ENCODE data around the gene F2RL3. TPM values are rescaled to one million over a fixed set of nuclear protein-coding genes. Genes with fewer than 3 reads are reported as not detected.
A peak's percentile ranks its signal among the peaks of the same experiment; 100 is the strongest.

F2RL3 gene
- total RNA-seq, 1 donor from 2014 or later = 25.3 TPM

GRCh38 chr19:16896146-16897028, 7.6 kb downstream of the F2RL3 start:
- intact Hi-C loops (cut with DNase I) = no loop called here
- ATAC-seq = no peak
- DNase-seq = no peak

GRCh38 chr19:16897029-16897855, 8.4 kb downstream of the F2RL3 start:
- peak; percentile 87 for ATAC-seq
- Histone ChIP-seq H3K36me3 (no peaks in the 10 kb centered on the region), H3K27me3 (no peaks in the 10 kb centered on the region), H3K9me3 (no peaks in the 10 kb centered on the region), H3K27ac (peak overlapping the region; percentile 63), H3K4me3 (peak overlapping the region; percentile 57), H3K4me1 (peaks cover 6% of the 10 kb centered on the region)
- TF ChIP-seq CTCF (IDR thresholded peaks at IDR 0.05) = no peak
- DNase-seq = peak; percentile 94
- intact Hi-C loops (cut with DNase I) = no loop called here

More at GRCh38 chr19:16896146-16897028, 7.6 kb downstream of the F2RL3 start:
- Histone ChIP-seq H3K36me3 (no peaks in the 10 kb centered on the region), H3K4me1 (peaks cover 6% of the 10 kb centered on the region), H3K27ac (peak overlapping the region; percentile 66), H3K4me3 (peak overlapping the region; percentile 57), H3K27me3 (no peaks in the 10 kb centered on the region), H3K9me3 (no peaks in the 10 kb centered on the region)
- no peak for TF ChIP-seq CTCF (IDR thresholded peaks at IDR 0.05)

- peak overlapping the region; percentile 63 for H3K27ac ChIP-seq
- intact Hi-C loops (cut with DNase I) = no loop called here
- ATAC-seq (no peak), DNase-seq (no peak)
- H3K36me3 ChIP-seq = no peaks in the 10 kb centered on the region
- peak overlapping the region; percentile 57 for H3K4me3 ChIP-seq
- peaks cover 6% of the 10 kb centered on the region for H3K4me1 ChIP-seq
- TF ChIP-seq CTCF (IDR thresholded peaks at IDR 0.05) = no peak
- no peaks in the 10 kb centered on the region for H3K27me3 ChIP-seq
- H3K9me3 ChIP-seq = no peaks in the 10 kb centered on the region
These were observed 9.0 kb downstream of the F2RL3 start for GRCh38 chr19:16897856-16898161.

GRCh38 chr19:16898361-16899015, 9.7 kb downstream of the F2RL3 start:
- no peak overlapping the region for H3K27ac ChIP-seq
- DNase-seq (no peak), ATAC-seq (no peak)
- H3K4me3 ChIP-seq = no peak overlapping the region
- TF ChIP-seq CTCF (IDR thresholded peaks at IDR 0.05) = no peak
- intact Hi-C loops (cut with DNase I) = no loop called here
- H3K27me3 ChIP-seq = no peaks in the 10 kb centered on the region
- H3K36me3 ChIP-seq = no peaks in the 10 kb centered on the region
- H3K9me3 ChIP-seq = no peaks in the 10 kb centered on the region
- peaks cover 6% of the 10 kb centered on the region for H3K4me1 ChIP-seq

- DNase-seq = no peak
- no peaks in the 10 kb centered on the region for H3K36me3 ChIP-seq
- no peaks in the 10 kb centered on the region for H3K27me3 ChIP-seq
- ATAC-seq = peak; percentile 19
- no peaks in the 10 kb centered on the region for H3K9me3 ChIP-seq
- no peak overlapping the region for H3K27ac ChIP-seq
- H3K4me1 ChIP-seq = peaks cover 6% of the 10 kb centered on the region
- peak; percentile 55 for TF ChIP-seq CTCF (IDR thresholded peaks at IDR 0.05)
- intact Hi-C loops (cut with DNase I) = no loop called here
- no peak overlapping the region for H3K4me3 ChIP-seq
These were observed 10.8 kb downstream of the F2RL3 start for GRCh38 chr19:16899566-16900075.
